ENCODE results near the gene DRD1. TPM values are rescaled to one million over a fixed set of nuclear protein-coding genes. Genes with fewer than 3 reads are reported as not detected.

DRD1 gene
- total RNA-seq, 1 experiment from 2014 or later: 1.0 TPM

Other genes with a start within 250 kb of the DRD1 start
- 88.3 TPM for gene SFXN1, start 34.4 kb upstream of the DRD1 start, total RNA-seq (2021; ENCODE audit: unreplicated experiment)
- 0.33 TPM for gene HRH2, start 213.9 kb upstream of the DRD1 start, total RNA-seq (2021; ENCODE audit: unreplicated experiment)